HL-60 (cell line): Measurements from ENCODE around the gene LRRC72.

Experiments
- DNase-seq, 2 experiments: peaks; one replicate each; pipeline ENCODE4 v3.0.0-alpha.2; 2010 to 2020; ENCODE audit warnings: low read depth in 1 of 2, low spot score in 1 of 2
- H3K27ac ChIP-seq: fragments of 250-450 bp; sonication (Bioruptor Pico); replicated peaks from 2 replicates; pipeline ENCODE4 v1.5.1; 2020; ENCODE audit warnings: mild to moderate bottlenecking, moderate library complexity
- H3K27me3 ChIP-seq: fragments of 250-450 bp; sonication (Bioruptor Pico); 2 replicates; pipeline ENCODE4 v1.5.1; 2021; ENCODE audit warnings: mild to moderate bottlenecking, moderate library complexity; ENCODE audit not compliant: insufficient read depth, poor library complexity, severe bottlenecking
- H3K4me3 ChIP-seq: replicated peaks from 2 replicates; pipeline ENCODE4 v1.5.1; 2011; ENCODE audit warnings: mild to moderate bottlenecking, control low read depth, low read length; ENCODE audit not compliant: insufficient read depth
- GABPA ChIP-seq: IDR thresholded peaks from 2 replicates; pipeline ENCODE4 v1.6.1; 2012; ENCODE audit warnings: low read depth
- POLR2AphosphoS5 ChIP-seq: IDR thresholded peaks from 2 replicates; pipeline ENCODE4 v1.6.1; 2012; ENCODE audit warnings: low read depth
- SPI1 ChIP-seq: IDR thresholded peaks from 2 replicates; pipeline ENCODE4 v1.6.1; 2012; ENCODE audit warnings: low read depth, mild to moderate bottlenecking, borderline replicate concordance
- TF ChIP-seq, protein P1 (sequence below): IDR thresholded peaks from one replicate; pipeline ENCODE4 v1.5.1; 2011; ENCODE audit warnings: low read length, control low read depth, inconsistent platforms; ENCODE audit not compliant: insufficient read depth
- TF ChIP-seq, protein P2 (sequence below): IDR thresholded peaks from 2 replicates; pipeline ENCODE4 v1.6.1; 2012; ENCODE audit warnings: low read depth; ENCODE audit not compliant: insufficient replicate concordance

Gene LRRC72

DNA sequence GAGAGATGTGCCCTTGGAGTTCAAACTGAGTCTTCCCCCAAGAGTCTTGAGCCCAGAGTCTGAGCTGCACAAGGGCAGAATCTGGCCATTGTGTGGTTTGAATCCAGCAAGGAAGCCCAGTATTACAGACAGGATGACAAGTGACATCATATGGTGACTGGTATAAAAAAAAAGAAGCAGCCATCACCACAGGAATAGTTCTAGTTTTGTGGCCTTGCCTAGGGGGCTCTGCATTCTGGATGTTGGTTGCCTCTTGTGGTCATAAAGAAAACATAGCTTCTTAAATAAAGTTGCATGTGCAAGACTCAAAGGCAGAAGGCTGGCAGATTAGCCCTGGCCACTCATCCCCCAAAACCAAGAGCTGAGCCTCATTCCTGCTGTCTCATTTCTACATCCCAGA lies 16.8 kb upstream of the LRRC72 start:
- no peak for DNase-seq
- no peak overlapping the region for H3K4me3 ChIP-seq
- TF ChIP-seq, protein P1, sequence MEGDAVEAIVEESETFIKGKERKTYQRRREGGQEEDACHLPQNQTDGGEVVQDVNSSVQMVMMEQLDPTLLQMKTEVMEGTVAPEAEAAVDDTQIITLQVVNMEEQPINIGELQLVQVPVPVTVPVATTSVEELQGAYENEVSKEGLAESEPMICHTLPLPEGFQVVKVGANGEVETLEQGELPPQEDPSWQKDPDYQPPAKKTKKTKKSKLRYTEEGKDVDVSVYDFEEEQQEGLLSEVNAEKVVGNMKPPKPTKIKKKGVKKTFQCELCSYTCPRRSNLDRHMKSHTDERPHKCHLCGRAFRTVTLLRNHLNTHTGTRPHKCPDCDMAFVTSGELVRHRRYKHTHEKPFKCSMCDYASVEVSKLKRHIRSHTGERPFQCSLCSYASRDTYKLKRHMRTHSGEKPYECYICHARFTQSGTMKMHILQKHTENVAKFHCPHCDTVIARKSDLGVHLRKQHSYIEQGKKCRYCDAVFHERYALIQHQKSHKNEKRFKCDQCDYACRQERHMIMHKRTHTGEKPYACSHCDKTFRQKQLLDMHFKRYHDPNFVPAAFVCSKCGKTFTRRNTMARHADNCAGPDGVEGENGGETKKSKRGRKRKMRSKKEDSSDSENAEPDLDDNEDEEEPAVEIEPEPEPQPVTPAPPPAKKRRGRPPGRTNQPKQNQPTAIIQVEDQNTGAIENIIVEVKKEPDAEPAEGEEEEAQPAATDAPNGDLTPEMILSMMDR, result no peak
- TF ChIP-seq SPI1, result no peak
- TF ChIP-seq GABPA, result no peak
- TF ChIP-seq, protein P2, sequence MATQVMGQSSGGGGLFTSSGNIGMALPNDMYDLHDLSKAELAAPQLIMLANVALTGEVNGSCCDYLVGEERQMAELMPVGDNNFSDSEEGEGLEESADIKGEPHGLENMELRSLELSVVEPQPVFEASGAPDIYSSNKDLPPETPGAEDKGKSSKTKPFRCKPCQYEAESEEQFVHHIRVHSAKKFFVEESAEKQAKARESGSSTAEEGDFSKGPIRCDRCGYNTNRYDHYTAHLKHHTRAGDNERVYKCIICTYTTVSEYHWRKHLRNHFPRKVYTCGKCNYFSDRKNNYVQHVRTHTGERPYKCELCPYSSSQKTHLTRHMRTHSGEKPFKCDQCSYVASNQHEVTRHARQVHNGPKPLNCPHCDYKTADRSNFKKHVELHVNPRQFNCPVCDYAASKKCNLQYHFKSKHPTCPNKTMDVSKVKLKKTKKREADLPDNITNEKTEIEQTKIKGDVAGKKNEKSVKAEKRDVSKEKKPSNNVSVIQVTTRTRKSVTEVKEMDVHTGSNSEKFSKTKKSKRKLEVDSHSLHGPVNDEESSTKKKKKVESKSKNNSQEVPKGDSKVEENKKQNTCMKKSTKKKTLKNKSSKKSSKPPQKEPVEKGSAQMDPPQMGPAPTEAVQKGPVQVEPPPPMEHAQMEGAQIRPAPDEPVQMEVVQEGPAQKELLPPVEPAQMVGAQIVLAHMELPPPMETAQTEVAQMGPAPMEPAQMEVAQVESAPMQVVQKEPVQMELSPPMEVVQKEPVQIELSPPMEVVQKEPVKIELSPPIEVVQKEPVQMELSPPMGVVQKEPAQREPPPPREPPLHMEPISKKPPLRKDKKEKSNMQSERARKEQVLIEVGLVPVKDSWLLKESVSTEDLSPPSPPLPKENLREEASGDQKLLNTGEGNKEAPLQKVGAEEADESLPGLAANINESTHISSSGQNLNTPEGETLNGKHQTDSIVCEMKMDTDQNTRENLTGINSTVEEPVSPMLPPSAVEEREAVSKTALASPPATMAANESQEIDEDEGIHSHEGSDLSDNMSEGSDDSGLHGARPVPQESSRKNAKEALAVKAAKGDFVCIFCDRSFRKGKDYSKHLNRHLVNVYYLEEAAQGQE, result no peak
- no peaks in the 10 kb centered on the region for H3K27me3 ChIP-seq
- no peak overlapping the region for H3K27ac ChIP-seq

DNA sequence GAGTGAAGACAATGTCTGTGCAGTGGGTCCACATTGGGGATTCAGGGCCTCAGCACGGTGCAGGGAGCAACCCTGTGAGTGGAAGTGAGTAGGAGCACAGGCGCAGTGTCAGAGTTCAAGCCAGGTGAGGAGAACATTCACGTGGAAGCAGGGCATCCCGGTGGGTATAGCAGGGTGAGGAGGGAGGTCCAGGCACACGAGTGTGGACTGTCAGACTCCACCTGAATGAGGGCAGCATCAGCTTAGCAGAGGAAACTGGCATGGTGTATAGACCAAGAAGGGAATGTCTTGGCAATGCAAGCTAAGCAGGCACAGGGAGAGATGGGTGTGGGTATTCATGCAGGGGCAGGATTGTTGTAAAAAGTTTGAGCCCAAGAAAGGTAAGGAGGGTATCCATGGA lies 15.3 kb upstream of the LRRC72 start:
- TF ChIP-seq, protein P2, result no peak
- TF ChIP-seq POLR2AphosphoS5 (no peak), SPI1 (no peak), GABPA (no peak)
- TF ChIP-seq, protein P1, result no peak
- no peak for DNase-seq
- Histone ChIP-seq H3K27ac (no peak overlapping the region), H3K27me3 (no peaks in the 10 kb centered on the region), H3K4me3 (no peak overlapping the region)

DNA sequence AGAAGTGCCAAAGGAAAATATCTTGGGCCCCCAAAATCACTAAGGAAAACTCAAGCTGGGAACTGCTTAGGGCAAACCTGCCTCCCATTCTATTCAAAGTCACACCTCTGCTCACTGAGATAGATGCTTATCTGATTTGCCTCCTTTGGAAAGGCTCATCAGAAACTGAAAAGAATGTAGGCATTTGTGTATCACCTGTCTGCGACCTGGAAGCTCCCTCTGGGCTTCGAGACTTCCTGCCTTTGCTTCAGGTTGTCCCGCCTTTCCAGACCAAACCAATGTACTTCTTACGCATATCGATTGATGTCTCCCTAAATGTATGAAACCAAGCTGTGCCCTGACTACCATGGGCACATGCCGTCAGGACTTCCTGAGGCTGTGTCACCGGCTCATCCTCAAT lies 14.5 kb upstream of the LRRC72 start:
- DNase-seq, result no peak
- Histone ChIP-seq H3K4me3 (no peak overlapping the region), H3K27me3 (no peaks in the 10 kb centered on the region), H3K27ac (no peak overlapping the region)
- TF ChIP-seq, protein P2, result no peak
- TF ChIP-seq GABPA, result no peak
- no peak for TF ChIP-seq SPI1
- TF ChIP-seq, protein P1, result no peak
- no peak for TF ChIP-seq POLR2AphosphoS5
